ENCODE results near the gene TSPEAR.

The TSPEAR gene

GRCh38 chr21:44732263-44732662 is 20.9 kb upstream of the TSPEAR start:
- no peak for TF ChIP-seq SIN3A (IDR thresholded peaks at IDR 0.05; ENCODE audit: borderline replicate concordance, insufficient read depth, low read length)
- no peak for TF ChIP-seq TAF1 (IDR thresholded peaks at IDR 0.05; ENCODE audit: borderline replicate concordance, insufficient read depth, low read length)
- no peak for TF ChIP-seq FOXP2 (optimal IDR thresholded peaks at IDR 0.05; ENCODE audit: borderline replicate concordance, extremely low read depth, extremely low read length, insufficient read depth)
- no peak for TF ChIP-seq POLR2AphosphoS5 (IDR thresholded peaks at IDR 0.05; ENCODE audit: low read depth, low read length)
- no peak for TF ChIP-seq REST (IDR thresholded peaks at IDR 0.05; ENCODE audit: insufficient read depth in 1 of 2, low read depth in 2 of 2, low read length in 2 of 2)

GRCh38 chr21:44730951-44731579 is 19.7 kb upstream of the TSPEAR start:
- no peak for TF ChIP-seq FOXP2 (optimal IDR thresholded peaks at IDR 0.05; ENCODE audit: borderline replicate concordance, extremely low read depth, extremely low read length, insufficient read depth)

- TF ChIP-seq SIN3A (IDR thresholded peaks at IDR 0.05; ENCODE audit: borderline replicate concordance, insufficient read depth, low read length) = no peak
- no peak for TF ChIP-seq TAF1 (IDR thresholded peaks at IDR 0.05; ENCODE audit: borderline replicate concordance, insufficient read depth, low read length)
- no peak for TF ChIP-seq FOXP2 (optimal IDR thresholded peaks at IDR 0.05; ENCODE audit: borderline replicate concordance, extremely low read depth, extremely low read length, insufficient read depth)
- TF ChIP-seq POLR2AphosphoS5 (IDR thresholded peaks at IDR 0.05; ENCODE audit: low read depth, low read length) = no peak
- no peak for TF ChIP-seq REST (IDR thresholded peaks at IDR 0.05; ENCODE audit: insufficient read depth in 1 of 2, low read depth in 2 of 2, low read length in 2 of 2)
These were observed 18.6 kb upstream of the TSPEAR start for GRCh38 chr21:44730028-44730395.

- TF ChIP-seq TAF1 (IDR thresholded peaks at IDR 0.05; ENCODE audit: borderline replicate concordance, insufficient read depth, low read length) (no peak), FOXP2 (optimal IDR thresholded peaks at IDR 0.05; ENCODE audit: borderline replicate concordance, extremely low read depth, extremely low read length, insufficient read depth) (no peak), POLR2AphosphoS5 (IDR thresholded peaks at IDR 0.05; ENCODE audit: low read depth, low read length) (no peak), REST (IDR thresholded peaks at IDR 0.05; ENCODE audit: insufficient read depth in 1 of 2, low read depth in 2 of 2, low read length in 2 of 2) (no peak), SIN3A (IDR thresholded peaks at IDR 0.05; ENCODE audit: borderline replicate concordance, insufficient read depth, low read length) (no peak)
These were observed 18.1 kb upstream of the TSPEAR start for GRCh38 chr21:44729336-44730027.

GRCh38 chr21:44728716-44729115 is 17.3 kb upstream of the TSPEAR start:
- TF ChIP-seq POLR2AphosphoS5 (IDR thresholded peaks at IDR 0.05; ENCODE audit: low read depth, low read length) (no peak), REST (IDR thresholded peaks at IDR 0.05; ENCODE audit: insufficient read depth in 1 of 2, low read depth in 2 of 2, low read length in 2 of 2) (no peak), FOXP2 (optimal IDR thresholded peaks at IDR 0.05; ENCODE audit: borderline replicate concordance, extremely low read depth, extremely low read length, insufficient read depth) (no peak)

Data from PFSK-1 (cell line).